ENCODE results near the gene LILRB5.
"Not testable (repeated sequence)": the region's sequence is repeated elsewhere in the genome, so short reads cannot be mapped to it uniquely, and the experiment has no call there.

GRCh38 chr19:54240372-54241336 lies 16.4 kb downstream of the LILRB5 start:
- not testable (repeated sequence) for TF ChIP-seq EP300 (IDR thresholded peaks at IDR 0.05; ENCODE audit: low read depth); CTCF (IDR thresholded peaks at IDR 0.05); POLR2A (IDR thresholded peaks at IDR 0.05); POLR2AphosphoS5 (IDR thresholded peaks at IDR 0.05)

Data from transverse colon (tissue), 4 donors.